Effector memory CD4-positive, alpha-beta T cell (primary cell): Measurements from ENCODE around the gene ADARB2.

Experiments
- DNase-seq, 3 donors: peaks; one replicate each; pipeline ENCODE4 v3.0.0-alpha.2; 2020
- H3K27ac ChIP-seq: 2 replicates; pipeline ENCODE4 v1.7.0; 2013; ENCODE audit warnings: mild to moderate bottlenecking, low read length, moderate library complexity; ENCODE audit not compliant: insufficient read depth, poor library complexity, severe bottlenecking
- H3K27me3 ChIP-seq: replicated peaks from 2 replicates; pipeline ENCODE4 v1.7.0; 2013; ENCODE audit warnings: mild to moderate bottlenecking, low read length; ENCODE audit not compliant: insufficient read depth, control insufficient read depth, poor library complexity, severe bottlenecking
- H3K36me3 ChIP-seq: 2 replicates; pipeline ENCODE4 v1.7.0; 2013; ENCODE audit warnings: mild to moderate bottlenecking, low read length, moderate library complexity; ENCODE audit not compliant: control insufficient read depth, insufficient read depth
- H3K4me1 ChIP-seq: 2 replicates; pipeline ENCODE4 v1.7.0; 2013; ENCODE audit warnings: low read length, mild to moderate bottlenecking; ENCODE audit not compliant: control insufficient read depth, insufficient read depth, poor library complexity, severe bottlenecking
- H3K4me3 ChIP-seq: 2 replicates; pipeline ENCODE4 v1.7.0; 2013; ENCODE audit warnings: low read length, low read depth, mild to moderate bottlenecking; ENCODE audit not compliant: insufficient read depth, poor library complexity, severe bottlenecking
- H3K9me3 ChIP-seq: 2 replicates; pipeline ENCODE4 v1.7.0; 2013; ENCODE audit warnings: mild to moderate bottlenecking, low read length, moderate library complexity; ENCODE audit not compliant: control insufficient read depth

Gene ADARB2

DNA sequence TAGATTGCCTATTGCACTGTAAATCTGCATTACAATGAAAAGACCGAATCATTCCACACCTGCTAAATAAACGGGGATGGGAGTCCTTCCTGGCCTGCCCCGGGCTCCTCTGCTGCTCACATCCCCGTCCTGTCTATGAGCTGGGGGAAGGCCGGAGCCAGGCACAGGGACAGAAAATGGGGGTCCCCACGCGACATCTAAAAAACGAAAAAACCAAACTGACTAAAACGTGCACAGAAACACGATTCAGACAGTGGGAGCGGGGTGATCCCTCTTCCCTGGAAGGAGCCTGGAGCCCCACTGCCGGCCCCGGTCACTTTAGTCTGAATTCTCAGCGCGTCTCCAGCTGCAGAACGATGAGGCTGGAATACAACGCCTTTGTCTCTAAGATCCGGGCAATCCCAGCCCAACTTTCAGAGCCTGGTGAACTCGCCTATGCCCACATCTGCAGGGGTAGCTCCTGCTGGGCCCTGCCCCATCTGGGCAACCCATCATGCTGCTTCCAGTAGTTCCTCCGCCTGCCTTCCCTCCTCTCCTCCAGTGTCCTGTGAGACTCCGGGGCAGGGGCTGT, 78.0 kb downstream of the ADARB2 start:
- no peak overlapping the region for H3K27ac ChIP-seq
- H3K4me3 ChIP-seq: no peak overlapping the region
- H3K36me3 ChIP-seq: no peaks in the 10 kb centered on the region
- H3K9me3 ChIP-seq: no peaks in the 10 kb centered on the region
- no peaks in the 10 kb centered on the region for H3K27me3 ChIP-seq
- H3K4me1 ChIP-seq: no peaks in the 10 kb centered on the region
- DNase-seq: no peak

DNA sequence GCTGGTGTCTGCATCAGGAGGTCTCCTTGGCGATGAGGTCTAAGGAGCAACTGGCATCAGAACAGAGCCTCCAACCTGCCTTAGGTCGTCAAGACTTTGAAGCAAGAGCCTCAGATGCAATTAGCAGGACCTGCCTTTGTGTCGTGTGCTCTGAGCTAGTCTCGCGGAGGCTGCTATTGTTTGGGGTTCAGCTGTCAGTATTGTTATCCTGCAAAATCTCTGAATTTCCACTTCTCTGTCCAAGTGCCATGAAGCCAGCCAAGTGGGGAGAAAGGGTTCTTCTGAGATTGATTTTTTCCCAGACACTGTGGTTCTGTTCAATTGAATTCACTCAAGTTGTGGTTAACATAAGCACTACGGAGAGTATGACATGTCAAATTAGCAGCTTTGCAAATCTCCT, 78.7 kb downstream of the ADARB2 start:
- H3K27me3 ChIP-seq: no peaks in the 10 kb centered on the region
- H3K27ac ChIP-seq: no peak overlapping the region
- H3K9me3 ChIP-seq: no peaks in the 10 kb centered on the region
- H3K4me1 ChIP-seq: no peaks in the 10 kb centered on the region
- no peaks in the 10 kb centered on the region for H3K36me3 ChIP-seq
- no peak for DNase-seq
- no peak overlapping the region for H3K4me3 ChIP-seq

DNA sequence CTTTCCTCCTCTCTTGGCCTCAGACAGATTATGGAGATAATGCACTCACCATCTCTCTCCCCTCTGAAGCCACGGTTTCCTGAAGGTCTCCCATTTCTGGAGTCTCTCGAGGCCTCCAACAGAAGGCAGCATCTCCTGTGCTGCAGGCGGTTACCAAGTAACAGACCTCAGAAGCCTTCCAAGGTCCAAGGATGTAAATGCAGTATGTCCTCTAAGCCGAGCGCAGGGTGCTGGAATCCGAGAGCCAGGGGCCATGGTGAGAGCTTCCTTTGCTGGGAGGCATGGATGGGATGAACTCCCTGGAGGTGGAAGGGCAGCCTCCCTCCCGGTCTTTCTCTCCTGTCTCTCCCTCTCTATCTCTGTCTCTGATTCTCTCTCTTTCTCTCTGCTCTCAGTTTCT, 79.8 kb downstream of the ADARB2 start:
- Histone ChIP-seq H3K27ac (no peak overlapping the region), H3K27me3 (no peaks in the 10 kb centered on the region), H3K9me3 (no peaks in the 10 kb centered on the region), H3K4me3 (no peak overlapping the region), H3K36me3 (no peaks in the 10 kb centered on the region), H3K4me1 (no peaks in the 10 kb centered on the region)
- no peak for DNase-seq

DNA sequence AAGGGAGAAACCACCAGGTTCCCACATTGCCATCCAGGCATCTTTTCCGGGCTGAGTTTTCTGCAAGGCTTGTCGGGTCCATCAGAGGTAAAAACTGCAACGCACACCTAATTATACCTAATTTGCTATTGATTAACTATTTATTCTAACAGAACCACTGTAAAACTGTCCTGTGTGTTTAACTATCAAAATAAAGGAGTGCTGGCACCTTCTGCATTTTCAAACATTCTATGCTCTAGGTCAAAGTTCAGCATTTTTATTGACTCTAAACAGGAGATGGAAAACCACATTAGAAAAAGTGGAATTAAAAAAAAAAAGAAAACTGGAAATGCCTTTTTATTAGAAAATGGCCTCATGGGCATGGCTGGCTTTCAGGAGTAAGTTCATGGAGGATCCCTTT, 82.0 kb downstream of the ADARB2 start:
- H3K27ac ChIP-seq: no peak overlapping the region

DNA sequence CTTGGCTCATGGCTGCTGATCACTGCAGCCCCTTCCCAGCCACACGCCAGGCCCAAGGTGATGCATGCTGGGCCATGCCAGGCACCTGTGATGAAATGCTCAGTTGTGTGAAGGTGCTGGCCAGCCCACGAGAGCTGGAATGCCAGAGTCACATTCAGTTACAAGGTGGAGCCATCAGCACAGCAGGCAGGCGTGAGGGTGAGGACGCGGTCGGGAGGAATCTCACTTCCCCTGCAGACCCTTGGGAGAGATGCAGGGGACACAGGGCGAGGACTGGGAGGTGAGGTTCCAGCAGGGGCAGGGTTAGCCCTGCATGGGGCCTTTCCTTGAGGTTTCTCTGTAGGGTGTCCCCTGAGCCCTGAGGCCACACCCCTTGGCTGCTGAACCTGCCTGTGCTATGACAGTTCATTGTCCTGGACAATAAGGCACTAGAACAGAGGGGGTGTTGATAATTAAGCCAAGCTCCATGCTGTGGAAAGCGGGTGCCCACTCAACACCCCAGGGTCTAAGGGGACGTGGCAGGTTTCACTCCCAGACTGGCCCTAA, 82.4 kb downstream of the ADARB2 start:
- H3K9me3 ChIP-seq: no peaks in the 10 kb centered on the region
- no peak overlapping the region for H3K4me3 ChIP-seq
- no peaks in the 10 kb centered on the region for H3K4me1 ChIP-seq
- H3K27me3 ChIP-seq: no peaks in the 10 kb centered on the region
- no peaks in the 10 kb centered on the region for H3K36me3 ChIP-seq
- DNase-seq: no peak
- H3K27ac ChIP-seq: no peak overlapping the region

More for the DNA sequence above, 82.0 kb downstream of the ADARB2 start:
- DNase-seq: no peak
- Histone ChIP-seq H3K4me3 (no peak overlapping the region), H3K4me1 (no peaks in the 10 kb centered on the region), H3K36me3 (no peaks in the 10 kb centered on the region), H3K9me3 (no peaks in the 10 kb centered on the region), H3K27me3 (no peaks in the 10 kb centered on the region)

DNA sequence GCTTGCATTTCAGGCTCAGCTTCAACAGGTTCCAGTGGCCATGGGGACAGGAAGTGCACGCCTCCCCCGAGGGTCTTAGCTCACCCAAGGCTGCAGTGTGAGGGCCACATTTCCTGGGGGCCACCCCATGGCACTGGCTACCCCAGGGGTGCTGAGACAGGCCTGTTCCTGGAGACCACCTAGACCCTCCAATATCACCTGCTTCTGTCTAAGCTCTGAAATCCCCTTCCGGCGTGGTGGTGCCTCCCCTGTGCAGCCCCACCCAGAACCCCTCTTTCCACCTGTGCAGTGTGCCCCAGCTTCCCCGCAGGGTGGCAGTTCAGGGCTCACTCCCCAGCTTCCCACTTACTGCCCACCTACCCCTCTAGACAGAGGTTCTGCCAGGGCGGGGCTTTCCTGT, 83.1 kb downstream of the ADARB2 start:
- Histone ChIP-seq H3K36me3 (no peaks in the 10 kb centered on the region), H3K27ac (no peak overlapping the region), H3K27me3 (no peaks in the 10 kb centered on the region), H3K4me3 (no peak overlapping the region), H3K9me3 (no peaks in the 10 kb centered on the region), H3K4me1 (no peaks in the 10 kb centered on the region)
- DNase-seq: no peak

DNA sequence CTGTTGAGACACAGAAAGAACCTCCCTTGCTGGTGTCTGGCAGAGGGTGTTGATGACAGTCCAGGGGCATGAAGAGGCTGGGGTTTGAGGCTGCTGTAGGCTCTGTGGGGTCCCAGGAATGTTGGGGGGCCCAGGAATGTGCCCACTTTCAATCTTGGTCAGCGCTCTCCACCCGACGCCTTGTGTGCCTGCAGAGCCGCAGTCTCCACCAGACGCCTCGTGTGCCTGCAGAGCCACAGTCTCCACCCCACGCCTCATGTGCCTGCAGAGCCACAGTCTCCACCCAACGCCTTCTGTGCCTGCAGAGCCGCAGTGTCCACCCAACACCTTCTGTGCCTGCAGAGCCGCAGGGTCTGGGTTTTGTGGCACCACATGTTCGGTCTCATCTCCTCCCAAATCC, 84.0 kb downstream of the ADARB2 start:
- H3K27ac ChIP-seq: no peak overlapping the region
- no peaks in the 10 kb centered on the region for H3K4me1 ChIP-seq
- H3K4me3 ChIP-seq: no peak overlapping the region
- H3K36me3 ChIP-seq: no peaks in the 10 kb centered on the region
- H3K27me3 ChIP-seq: no peaks in the 10 kb centered on the region
- H3K9me3 ChIP-seq: no peaks in the 10 kb centered on the region
- no peak for DNase-seq

DNA sequence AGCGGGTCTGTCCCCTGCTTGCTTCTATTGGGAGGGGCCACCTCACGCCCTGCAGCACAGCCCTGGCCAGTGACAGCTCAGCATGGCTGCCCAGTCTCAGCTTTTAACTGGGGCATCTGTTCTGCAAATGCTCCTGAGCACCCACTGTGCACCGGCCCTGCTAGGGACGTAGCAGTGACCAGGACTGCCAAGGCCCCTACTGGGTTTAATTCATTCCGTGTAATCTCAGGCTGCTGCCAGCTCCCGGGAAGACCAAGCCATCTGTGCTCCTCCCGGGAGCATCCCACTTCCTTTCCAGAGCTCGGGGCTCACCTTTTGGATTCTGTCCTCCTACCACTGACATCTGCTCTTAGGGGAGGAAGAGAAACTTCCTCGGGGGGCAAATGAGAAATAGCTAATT, 85.2 kb downstream of the ADARB2 start:
- no peaks in the 10 kb centered on the region for H3K36me3 ChIP-seq
- no peak for DNase-seq
- H3K4me3 ChIP-seq: no peak overlapping the region
- no peak overlapping the region for H3K27ac ChIP-seq
- H3K4me1 ChIP-seq: no peaks in the 10 kb centered on the region
- H3K27me3 ChIP-seq: no peaks in the 10 kb centered on the region
- H3K9me3 ChIP-seq: no peaks in the 10 kb centered on the region

DNA sequence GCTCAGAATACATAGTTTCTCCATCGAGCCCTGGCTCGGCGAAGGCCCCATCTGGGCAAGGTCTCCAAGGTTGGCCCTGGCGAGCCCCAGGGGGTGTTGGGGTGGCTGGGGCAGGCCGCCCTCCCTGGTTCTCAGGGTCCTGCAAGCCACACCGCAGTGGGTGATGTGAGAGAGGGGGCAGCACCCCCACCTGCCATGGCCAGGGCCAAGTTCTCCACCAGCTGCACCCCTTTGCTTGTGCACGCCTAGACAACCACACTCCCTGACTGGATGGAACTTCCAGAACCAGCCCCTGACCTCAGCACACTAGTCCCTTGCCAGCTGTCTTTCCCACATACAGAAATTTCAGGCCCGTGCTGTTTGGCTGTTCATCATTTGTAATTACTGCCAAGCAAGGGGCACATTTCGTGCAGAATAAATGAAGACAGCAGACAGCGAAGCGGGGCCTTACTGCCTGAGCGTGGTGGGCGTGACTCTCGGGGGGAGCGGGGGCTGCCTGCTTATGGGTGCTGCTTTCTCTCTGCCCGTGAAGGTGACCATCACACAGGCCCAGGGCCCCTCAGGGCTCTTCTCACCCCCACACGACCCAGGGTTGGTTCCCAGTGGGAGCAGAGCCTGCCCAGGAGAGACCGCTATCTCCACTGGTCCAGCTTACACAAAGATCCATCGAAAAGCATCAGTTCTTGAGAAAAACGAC, 85.9 kb downstream of the ADARB2 start:
- Histone ChIP-seq H3K9me3 (no peaks in the 10 kb centered on the region), H3K4me1 (no peaks in the 10 kb centered on the region), H3K4me3 (no peak overlapping the region), H3K27me3 (no peaks in the 10 kb centered on the region), H3K36me3 (no peaks in the 10 kb centered on the region), H3K27ac (no peak overlapping the region)
- no peak for DNase-seq

DNA sequence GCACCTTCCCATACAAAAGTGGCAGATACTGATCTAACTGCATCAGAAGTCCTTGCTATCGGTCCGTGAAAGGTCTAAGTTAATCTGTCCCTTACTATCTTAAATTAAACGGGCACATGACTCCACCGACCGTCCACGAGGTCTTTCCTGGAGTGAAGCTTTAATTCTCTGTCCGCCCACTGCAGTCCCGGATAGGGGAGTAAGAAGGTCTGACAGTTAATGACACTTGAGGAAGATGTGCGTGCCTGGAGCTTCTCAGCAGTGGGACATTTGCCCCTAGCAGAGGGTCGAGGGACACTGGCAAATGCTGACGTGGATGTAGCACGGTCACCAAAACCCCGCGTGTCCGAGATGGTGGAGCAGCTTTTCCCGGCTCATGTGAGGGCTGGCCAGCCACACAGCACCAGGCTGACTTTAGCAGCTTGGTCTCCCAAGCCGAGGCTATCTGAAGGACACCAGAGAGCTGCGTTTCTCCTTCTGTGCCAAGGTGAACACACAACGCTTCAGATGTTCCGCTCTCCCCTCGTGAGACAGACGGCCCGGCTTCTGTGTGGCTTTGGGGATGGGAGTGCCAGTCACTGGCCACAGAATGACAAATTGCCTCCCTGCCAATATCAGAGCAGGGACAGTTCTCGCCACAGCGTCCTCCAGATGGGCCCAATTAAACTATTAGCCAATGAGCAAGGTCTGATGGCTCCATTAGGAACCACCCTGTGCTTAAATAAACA, 86.6 kb downstream of the ADARB2 start:
- DNase-seq: no peak
- Histone ChIP-seq H3K4me1 (no peaks in the 10 kb centered on the region), H3K27ac (no peak overlapping the region), H3K27me3 (no peaks in the 10 kb centered on the region), H3K4me3 (no peak overlapping the region), H3K36me3 (no peaks in the 10 kb centered on the region), H3K9me3 (no peaks in the 10 kb centered on the region)
